Panc1 (cell line): ENCODE measurements around the gene FHIT. TPM values are rescaled to one million over a fixed set of nuclear protein-coding genes. Genes with fewer than 3 reads are reported as not detected.

ENCODE experiments used
- ATAC-seq: fragments of 200-7000 bp; cut with Tn5 transposase; 2 replicates; pipeline ENCODE4 v1.9.1; 2020; ENCODE audit warnings: mild to moderate bottlenecking, moderate library complexity
- BruUV-seq: library from RNA; stranded (reverse); fragments of 400-500 nt; replicated peaks from 2 replicates; lab custom pipeline; 2021; lab: Mats Ljungman, UMichigan
- CTCF ChIA-PET: fragments of 300-600 bp; sonication (Branson Sonifier 250); formaldehyde crosslinking; loops from one replicate; lab custom pipeline; 2022; ENCODE audit warnings: antibody characterized with exemption; lab: Charles Lee
- POLR2A ChIA-PET: fragments of 300-600 bp; sonication (Branson Sonifier 250); formaldehyde crosslinking; loops from one replicate; lab custom pipeline; 2022; ENCODE audit warnings: antibody characterized with exemption; lab: Charles Lee
- DNase-seq: peaks from one replicate; pipeline ENCODE4 v3.0.0-alpha.2; 2010; ENCODE audit warnings: low read depth, low spot score
- H3K27ac ChIP-seq: 2 replicates; pipeline ENCODE4 v1.5.1; 2011; ENCODE audit warnings: mild to moderate bottlenecking, low read length, inconsistent platforms
- H3K27me3 ChIP-seq: fragments of 200-500 bp; sonication (Bioruptor generic); 2 replicates; pipeline ENCODE4 v1.6.0; 2014; ENCODE audit warnings: low read length, inconsistent platforms; ENCODE audit not compliant: control insufficient read depth, insufficient read depth
- H3K36me3 ChIP-seq: fragments of 200-500 bp; sonication (Bioruptor generic); 2 replicates; pipeline ENCODE4 v1.5.1; 2014; ENCODE audit warnings: inconsistent platforms, mild to moderate bottlenecking, low read length, moderate library complexity; ENCODE audit not compliant: control insufficient read depth, insufficient read depth
- H3K4me1 ChIP-seq: 2 replicates; pipeline ENCODE4 v1.5.1; 2011; ENCODE audit warnings: inconsistent platforms, mild to moderate bottlenecking, low read length, moderate library complexity; ENCODE audit not compliant: control insufficient read depth, insufficient read depth
- H3K4me3 ChIP-seq, 2 experiments: 2 replicates each; pipeline ENCODE4 v1.5.1; 2011 to 2012; ENCODE audit warnings: low read depth in 2 of 2, low read length in 2 of 2, mild to moderate bottlenecking in 2 of 2, inconsistent platforms in 1 of 2, moderate library complexity in 1 of 2
- H3K9me3 ChIP-seq: fragments of 200-500 bp; sonication (Bioruptor generic); 2 replicates; pipeline ENCODE4 v1.5.1; 2014; ENCODE audit warnings: low read depth, mild to moderate bottlenecking, inconsistent platforms, low read length, moderate library complexity; ENCODE audit not compliant: control insufficient read depth, insufficient read depth
- POLR2AphosphoS5 ChIP-seq: IDR thresholded peaks from 2 replicates; pipeline ENCODE4 v1.6.1; 2012; ENCODE audit warnings: mild to moderate bottlenecking, low read depth, low read length, moderate library complexity
- SIN3A ChIP-seq: IDR thresholded peaks from 2 replicates; pipeline ENCODE4 v1.6.1; 2012; ENCODE audit warnings: low read depth, mild to moderate bottlenecking, low read length, moderate library complexity, borderline replicate concordance; ENCODE audit not compliant: insufficient read depth
- TCF7L2 ChIP-seq: IDR thresholded peaks from 2 replicates; pipeline ENCODE4 v1.6.1; 2011; ENCODE audit warnings: mild to moderate bottlenecking, low read depth, low read length, inconsistent platforms
- in situ Hi-C: cut with HindIII; loops from 2 replicates; pipeline ENCODE4 v1.10.0; 2016; ENCODE audit warnings: low sequenced_read_pairs, low pct_unique_long_range_greater_than_20kb
- intact Hi-C: fragments of 100-400 bp; cut with micrococcal nuclease; formaldehyde crosslinking; loops from one replicate; pipeline ENCODE4 v1.10.0; 2022; ENCODE audit not compliant: unreplicated experiment
- total RNA-seq: library from RNA; stranded (reverse); gene quantifications from one replicate; pipeline ENCODE4 v1.2.1, GENCODE V29; 2021; ENCODE audit not compliant: unreplicated experiment
- TF ChIP-seq, protein P1 (sequence below): fragments of 450-650 bp; IDR thresholded peaks from 2 replicates; pipeline ENCODE4 v1.5.1; 2017; ENCODE audit warnings: mild to moderate bottlenecking
- TF ChIP-seq, protein P2 (sequence below), 2 experiments: IDR thresholded peaks; 2 replicates each; pipeline ENCODE4 v1.6.1; 2011 to 2012; ENCODE audit warnings: low read depth in 2 of 2, control low read depth in 1 of 2, low read length in 1 of 2, mild to moderate bottlenecking in 1 of 2, moderate library complexity in 1 of 2; ENCODE audit not compliant: insufficient read depth in 1 of 2

FHIT gene
- total RNA-seq, 1 experiment from 2014 or later: 2.2 TPM

DNA sequence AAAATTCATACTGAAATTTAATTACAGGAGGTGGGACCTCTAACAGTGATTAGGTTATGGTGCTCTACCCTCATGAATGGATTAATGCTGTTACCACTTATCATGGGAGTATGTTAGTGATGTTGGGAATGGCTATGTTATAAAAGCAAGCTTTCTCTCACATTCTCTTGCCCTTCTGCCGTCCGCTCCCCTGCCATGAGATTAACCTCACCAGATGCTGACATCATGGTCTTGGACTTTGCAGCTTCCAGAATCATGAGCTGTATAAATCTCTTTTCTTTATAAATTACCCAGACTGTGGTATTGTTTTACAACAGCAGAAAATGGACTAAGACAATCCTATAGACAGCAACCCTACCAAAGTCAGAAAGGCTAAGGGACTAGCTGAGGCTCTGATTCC is 884.8 kb downstream of the FHIT start:
- no peaks in the 10 kb centered on the region for H3K4me1 ChIP-seq
- in situ Hi-C loops (no loop called here), intact Hi-C loops (no loop called here)
- ATAC-seq: no peak
- H3K36me3 ChIP-seq: no peaks in the 10 kb centered on the region
- no peak overlapping the region for H3K4me3 ChIP-seq
- TF ChIP-seq, protein P1, sequence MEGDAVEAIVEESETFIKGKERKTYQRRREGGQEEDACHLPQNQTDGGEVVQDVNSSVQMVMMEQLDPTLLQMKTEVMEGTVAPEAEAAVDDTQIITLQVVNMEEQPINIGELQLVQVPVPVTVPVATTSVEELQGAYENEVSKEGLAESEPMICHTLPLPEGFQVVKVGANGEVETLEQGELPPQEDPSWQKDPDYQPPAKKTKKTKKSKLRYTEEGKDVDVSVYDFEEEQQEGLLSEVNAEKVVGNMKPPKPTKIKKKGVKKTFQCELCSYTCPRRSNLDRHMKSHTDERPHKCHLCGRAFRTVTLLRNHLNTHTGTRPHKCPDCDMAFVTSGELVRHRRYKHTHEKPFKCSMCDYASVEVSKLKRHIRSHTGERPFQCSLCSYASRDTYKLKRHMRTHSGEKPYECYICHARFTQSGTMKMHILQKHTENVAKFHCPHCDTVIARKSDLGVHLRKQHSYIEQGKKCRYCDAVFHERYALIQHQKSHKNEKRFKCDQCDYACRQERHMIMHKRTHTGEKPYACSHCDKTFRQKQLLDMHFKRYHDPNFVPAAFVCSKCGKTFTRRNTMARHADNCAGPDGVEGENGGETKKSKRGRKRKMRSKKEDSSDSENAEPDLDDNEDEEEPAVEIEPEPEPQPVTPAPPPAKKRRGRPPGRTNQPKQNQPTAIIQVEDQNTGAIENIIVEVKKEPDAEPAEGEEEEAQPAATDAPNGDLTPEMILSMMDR: no peak
- TF ChIP-seq SIN3A (no peak), POLR2AphosphoS5 (no peak), TCF7L2 (no peak)
- TF ChIP-seq, protein P2, sequence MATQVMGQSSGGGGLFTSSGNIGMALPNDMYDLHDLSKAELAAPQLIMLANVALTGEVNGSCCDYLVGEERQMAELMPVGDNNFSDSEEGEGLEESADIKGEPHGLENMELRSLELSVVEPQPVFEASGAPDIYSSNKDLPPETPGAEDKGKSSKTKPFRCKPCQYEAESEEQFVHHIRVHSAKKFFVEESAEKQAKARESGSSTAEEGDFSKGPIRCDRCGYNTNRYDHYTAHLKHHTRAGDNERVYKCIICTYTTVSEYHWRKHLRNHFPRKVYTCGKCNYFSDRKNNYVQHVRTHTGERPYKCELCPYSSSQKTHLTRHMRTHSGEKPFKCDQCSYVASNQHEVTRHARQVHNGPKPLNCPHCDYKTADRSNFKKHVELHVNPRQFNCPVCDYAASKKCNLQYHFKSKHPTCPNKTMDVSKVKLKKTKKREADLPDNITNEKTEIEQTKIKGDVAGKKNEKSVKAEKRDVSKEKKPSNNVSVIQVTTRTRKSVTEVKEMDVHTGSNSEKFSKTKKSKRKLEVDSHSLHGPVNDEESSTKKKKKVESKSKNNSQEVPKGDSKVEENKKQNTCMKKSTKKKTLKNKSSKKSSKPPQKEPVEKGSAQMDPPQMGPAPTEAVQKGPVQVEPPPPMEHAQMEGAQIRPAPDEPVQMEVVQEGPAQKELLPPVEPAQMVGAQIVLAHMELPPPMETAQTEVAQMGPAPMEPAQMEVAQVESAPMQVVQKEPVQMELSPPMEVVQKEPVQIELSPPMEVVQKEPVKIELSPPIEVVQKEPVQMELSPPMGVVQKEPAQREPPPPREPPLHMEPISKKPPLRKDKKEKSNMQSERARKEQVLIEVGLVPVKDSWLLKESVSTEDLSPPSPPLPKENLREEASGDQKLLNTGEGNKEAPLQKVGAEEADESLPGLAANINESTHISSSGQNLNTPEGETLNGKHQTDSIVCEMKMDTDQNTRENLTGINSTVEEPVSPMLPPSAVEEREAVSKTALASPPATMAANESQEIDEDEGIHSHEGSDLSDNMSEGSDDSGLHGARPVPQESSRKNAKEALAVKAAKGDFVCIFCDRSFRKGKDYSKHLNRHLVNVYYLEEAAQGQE (IDR thresholded peaks at IDR 0.05; ENCODE audit: insufficient read depth in 1 of 2, low read depth in 2 of 2, low read length in 1 of 2): no peak
- CTCF ChIA-PET: no interaction called here
- H3K27me3 ChIP-seq: no peaks in the 10 kb centered on the region
- no peak overlapping the region for H3K27ac ChIP-seq
- no TSS peak for BruUV-seq
- POLR2A ChIA-PET: no interaction called here
- H3K9me3 ChIP-seq: no peaks in the 10 kb centered on the region
- DNase-seq: no peak

DNA sequence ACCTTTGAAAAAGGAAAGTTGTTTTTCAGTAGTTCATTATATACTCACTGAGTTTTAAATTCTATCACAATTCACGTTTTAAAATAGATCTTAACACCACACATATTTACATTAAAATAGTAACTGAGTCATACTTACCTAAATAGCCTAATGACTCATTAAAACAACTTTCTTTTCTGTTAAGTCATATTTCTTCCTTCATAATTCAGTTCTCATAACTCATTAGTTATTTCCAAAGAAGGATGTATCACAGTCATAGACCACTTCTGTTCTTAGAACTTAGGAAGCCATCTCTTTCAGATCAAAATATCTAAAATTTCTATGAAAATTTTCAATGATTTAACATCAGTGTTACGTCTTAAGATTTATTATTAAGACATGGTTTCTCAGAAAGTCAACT is 885.9 kb downstream of the FHIT start:
- Histone ChIP-seq H3K36me3 (no peaks in the 10 kb centered on the region), H3K27me3 (no peaks in the 10 kb centered on the region), H3K4me1 (no peaks in the 10 kb centered on the region), H3K9me3 (no peaks in the 10 kb centered on the region), H3K4me3 (no peak overlapping the region), H3K27ac (no peak overlapping the region)
- CTCF ChIA-PET: no interaction called here
- BruUV-seq: no TSS peak
- in situ Hi-C loops: no loop called here
- no peak for TF ChIP-seq SIN3A
- no peak for TF ChIP-seq TCF7L2
- no peak for TF ChIP-seq POLR2AphosphoS5
- TF ChIP-seq, protein P1: no peak
- TF ChIP-seq, protein P2 (IDR thresholded peaks at IDR 0.05; ENCODE audit: insufficient read depth in 1 of 2, low read depth in 2 of 2, low read length in 1 of 2): no peak
- POLR2A ChIA-PET: no interaction called here
- ATAC-seq (no peak), DNase-seq (no peak)
- intact Hi-C loops: no loop called here
